Endothelial cell of umbilical vein (primary cell): ENCODE data around the gene IRAK1BP1. TPM values are rescaled to one million over a fixed set of nuclear protein-coding genes. Genes with fewer than 3 reads are reported as not detected.
A peak's percentile ranks its signal among the peaks of the same experiment; 100 is the strongest.

Source experiments
- BruUV-seq: library from RNA; stranded (reverse); fragments of 400-500 nt; replicated peaks from 2 replicates; lab custom pipeline; 2021; lab: Mats Ljungman, UMichigan
- CTCF ChIA-PET: fragments of 300-600, 350-600 bp; sonication (Branson Sonifier 250); formaldehyde crosslinking; loops from one replicate; lab custom pipeline; 2021; ENCODE audit warnings: antibody characterized with exemption, inconsistent platforms; lab: Charles Lee
- POLR2A ChIA-PET: fragments of 300-600, 350-600 bp; sonication (Branson Sonifier 250); formaldehyde crosslinking; loops from one replicate; lab custom pipeline; 2021; ENCODE audit warnings: antibody characterized with exemption, inconsistent platforms; lab: Charles Lee
- DNase-seq: peaks from one replicate; pipeline ENCODE4 v3.0.0-alpha.2; 2011; ENCODE audit warnings: low read depth, low spot score
- FAIRE-seq: peaks from 2 replicates; lab custom pipeline; 2011; peaks lifted over from hg19 to GRCh38; lab: Jason Lieb, UNC
- H2AFZ ChIP-seq: 2 replicates; pipeline ENCODE4 v1.6.0; 2012; ENCODE audit warnings: low read depth, low read length, control low read depth, inconsistent platforms
- H3K27ac ChIP-seq: 2 replicates; pipeline ENCODE4 v1.5.1; 2011; ENCODE audit warnings: low read depth, mild to moderate bottlenecking, control low read depth, low read length, moderate library complexity; ENCODE audit not compliant: insufficient read depth
- H3K27me3 ChIP-seq, 2 experiments: 2 replicates each; pipeline versions ENCODE4 v1.6.0 to v1.6.1; 2011; ENCODE audit warnings: low read length in 2 of 2, mixed read lengths in 1 of 2; ENCODE audit not compliant: control insufficient read depth in 2 of 2, insufficient read depth in 2 of 2
- H3K36me3 ChIP-seq, 2 experiments: 2 replicates in 1 of 2; 3 replicates in 1 of 2; pipeline ENCODE4 v1.5.1; 2011; ENCODE audit warnings: low read length in 2 of 2, mild to moderate bottlenecking in 1 of 2, moderate library complexity in 1 of 2; ENCODE audit not compliant: control insufficient read depth in 2 of 2, insufficient read depth in 2 of 2; ENCODE audit errors: extremely low read depth in 1 of 2
- H3K4me1 ChIP-seq: 3 replicates; pipeline ENCODE4 v1.5.1; 2011; ENCODE audit warnings: mild to moderate bottlenecking, low read length; ENCODE audit not compliant: control insufficient read depth, insufficient read depth; ENCODE audit errors: extremely low read depth
- H3K4me2 ChIP-seq: 2 replicates; pipeline ENCODE4 v1.6.1; 2011; ENCODE audit warnings: low read length, control low read depth, mixed read lengths; ENCODE audit not compliant: insufficient read depth
- H3K4me3 ChIP-seq, 3 experiments: fragments of 200-600 bp in 1 of 3; sonication (generic), shearing (Covaris generic) in 1 of 3; replicated peaks in 1 of 3; 2 replicates each; pipeline ENCODE4 v1.5.1; 2011 to 2016; ENCODE audit warnings: control low read depth in 3 of 3, low read length in 3 of 3, mild to moderate bottlenecking in 2 of 3, inconsistent platforms in 1 of 3, low read depth in 1 of 3, moderate library complexity in 1 of 3; ENCODE audit not compliant: insufficient read depth in 1 of 3
- H3K79me2 ChIP-seq: 2 replicates; pipeline ENCODE4 v1.6.0; 2012; ENCODE audit warnings: low read length, inconsistent platforms; ENCODE audit not compliant: control insufficient read depth, insufficient read depth
- H3K9ac ChIP-seq: replicated peaks from 2 replicates; pipeline ENCODE3; 2011; ENCODE audit warnings: low read length, control low read depth; ENCODE audit not compliant: insufficient read depth; ENCODE audit errors: extremely low read depth
- H3K9me1 ChIP-seq: replicated peaks from 3 replicates; pipeline ENCODE4 v1.6.0; 2011; ENCODE audit warnings: mild to moderate bottlenecking, low read length; ENCODE audit not compliant: control insufficient read depth, insufficient read depth; ENCODE audit errors: extremely low read depth
- H3K9me3 ChIP-seq: replicated peaks from 2 replicates; pipeline ENCODE4 v1.5.1; 2012; ENCODE audit warnings: low read length, inconsistent platforms; ENCODE audit not compliant: control insufficient read depth, insufficient read depth
- H4K20me1 ChIP-seq: replicated peaks from 2 replicates; pipeline ENCODE3; 2011; ENCODE audit warnings: mild to moderate bottlenecking, low read length; ENCODE audit not compliant: control insufficient read depth, insufficient read depth; ENCODE audit errors: extremely low read depth
- CTCF ChIP-seq, 2 donors: IDR thresholded peaks; 1 replicate in 1 of 2; 2 replicates in 1 of 2; pipeline ENCODE4 v1.5.1; 2011; ENCODE audit warnings: low read length in 2 of 2, mild to moderate bottlenecking in 2 of 2, moderate library complexity in 2 of 2, control low read depth in 1 of 2, inconsistent platforms in 1 of 2, low read depth in 1 of 2; ENCODE audit not compliant: insufficient read depth in 1 of 2; ENCODE audit errors: extremely low read depth in 1 of 2
- EZH2 ChIP-seq: IDR thresholded peaks from 2 replicates; pipeline ENCODE4 v1.6.1; 2012; ENCODE audit warnings: borderline replicate concordance, low read depth, mild to moderate bottlenecking, moderate library complexity, low read length, inconsistent platforms; ENCODE audit not compliant: severe bottlenecking
- FOS ChIP-seq: IDR thresholded peaks from 2 replicates; pipeline ENCODE4 v1.6.1; 2011; ENCODE audit warnings: mild to moderate bottlenecking, low read length, moderate library complexity, borderline replicate concordance; ENCODE audit not compliant: insufficient read depth
- JUN ChIP-seq: IDR thresholded peaks from 2 replicates; pipeline ENCODE4 v1.6.1; 2011; ENCODE audit warnings: borderline replicate concordance, low read depth; ENCODE audit not compliant: insufficient read length, insufficient read depth
- MYC ChIP-seq: IDR thresholded peaks from one replicate; pipeline ENCODE4 v1.6.1; 2011; ENCODE audit warnings: mild to moderate bottlenecking, low read depth, low read length
- POLR2A ChIP-seq: IDR thresholded peaks from 2 replicates; pipeline ENCODE4 v1.6.1; 2012; ENCODE audit warnings: low read depth, mild to moderate bottlenecking, control low read depth, low read length
- POLR2AphosphoS5 ChIP-seq: IDR thresholded peaks from 2 replicates; pipeline ENCODE4 v1.6.1; 2012; ENCODE audit warnings: low read depth, mild to moderate bottlenecking, control low read depth, low read length, moderate library complexity; ENCODE audit not compliant: insufficient read depth
- dilution Hi-C: fragments of 300-500 bp; cut with MboI; formaldehyde crosslinking; loops from one replicate; pipeline ENCODE4 v1.15.0; 2019; ENCODE audit warnings: low sequenced_read_pairs; ENCODE audit not compliant: extremely low pct_ligation_motif_present
- intact Hi-C: fragments of 100-400 bp; cut with micrococcal nuclease; formaldehyde crosslinking; loops from one replicate; pipeline ENCODE4 v1.10.0; 2022
- polyA plus RNA-seq, 4 experiments: library from polyadenylated mRNA; depleted of rRNA in 3 of 4; stranded (reverse) in 3 of 4; unstranded in 1 of 4; fragments of >200 nt; gene quantifications; 2 replicates each; pipeline versions ENCODE4 v1.2.1 to v1.2.3, GENCODE V29; 2011 to 2012; ENCODE audit warnings: missing spikeins in 1 of 4
- total RNA-seq: library from RNA; stranded (reverse); gene quantifications from 2 replicates; pipeline ENCODE4 v1.2.3, GENCODE V29; 2021
- TF ChIP-seq, protein P1 (sequence below): IDR thresholded peaks from 2 replicates; pipeline ENCODE4 v1.6.1; 2011; ENCODE audit not compliant: insufficient read depth, insufficient read length

The IRAK1BP1 gene
- total and polyA plus RNA-seq, 2 donors (not counting 3 experiments of a cell fraction or from before 2014, with no cell fraction given) = 1.8 to 3.0 TPM

GRCh38 chr6:78835817-78836216 is 31.5 kb upstream of the IRAK1BP1 start:
- Histone ChIP-seq H3K36me3 (no peaks in the 10 kb centered on the region), H3K9me3 (no peaks in the 10 kb centered on the region), H2AFZ (no peak overlapping the region), H3K27me3 (peaks cover 0 to 2% of the 10 kb centered on the region in 2 experiments), H3K4me3 (no peak overlapping the region), H3K9me1 (no peaks in the 10 kb centered on the region), H4K20me1 (no peaks in the 10 kb centered on the region), H3K9ac (no peak overlapping the region), H3K4me2 (no peak overlapping the region), H3K4me1 (no peaks in the 10 kb centered on the region), H3K79me2 (no peaks in the 10 kb centered on the region), H3K27ac (no peak overlapping the region)
- ChIA-PET POLR2A (no interaction called here), CTCF (interaction anchor here (0.5 to 1.6 kb wide), 5 partner anchors 12 to 1369 kb away, joined by 3 to 6 read pairs (median 4); no protein-coding TSS in a partner anchor)
- DNase-seq = no peak
- no peak for TF ChIP-seq JUN
- TF ChIP-seq MYC = no peak
- no peak for TF ChIP-seq EZH2
- TF ChIP-seq FOS = no peak
- TF ChIP-seq POLR2A = no peak
- TF ChIP-seq, protein P1, sequence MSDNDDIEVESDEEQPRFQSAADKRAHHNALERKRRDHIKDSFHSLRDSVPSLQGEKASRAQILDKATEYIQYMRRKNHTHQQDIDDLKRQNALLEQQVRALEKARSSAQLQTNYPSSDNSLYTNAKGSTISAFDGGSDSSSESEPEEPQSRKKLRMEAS = no peak
- peak in 1 of 2 donors; percentile 8 for TF ChIP-seq CTCF (IDR thresholded peaks at IDR 0.05; ENCODE audit: extremely low read depth in 1 of 2, insufficient read depth in 1 of 2, low read depth in 1 of 2, low read length in 2 of 2)
- no peak for TF ChIP-seq POLR2AphosphoS5
- no peak for FAIRE-seq
- dilution Hi-C loops (no loop called here), intact Hi-C loops (no loop called here)
- BruUV-seq = no TSS peak
